Coronary artery (tissue), 2 donors: Measurements from ENCODE around the gene DHX30.
"Not testable (repeated sequence)": the region's sequence is repeated elsewhere in the genome, so short reads cannot be mapped to it uniquely, and the experiment has no call there.

Experiments
- DNase-seq: peaks from one replicate; pipeline ENCODE4 v3.0.0-alpha.2; 2017; ENCODE audit warnings: low spot score
- H3K27ac ChIP-seq, 2 donors: fragments of 200-600 bp; sonication (generic); one replicate each; pipeline ENCODE4 v1.5.1; 2016 to 2019
- H3K4me3 ChIP-seq: fragments of 200-600 bp; sonication (generic); 2 replicates; pipeline ENCODE4 v1.5.1; 2016; ENCODE audit warnings: mild to moderate bottlenecking, moderate library complexity
- CTCF ChIP-seq: fragments of 200-600 bp; sonication (generic); IDR thresholded peaks from one replicate; pipeline ENCODE4 v1.5.1; 2019; ENCODE audit warnings: antibody characterized with exemption

Gene DHX30

GRCh38 chr3:47874438-47874837, 71.5 kb downstream of the DHX30 start:
- Histone ChIP-seq H3K27ac (no peak overlapping the region), H3K4me3 (no peak overlapping the region)
- TF ChIP-seq CTCF = no peak
- DNase-seq = no peak

- no peak for TF ChIP-seq CTCF
- H3K4me3 ChIP-seq = no peak overlapping the region
- no peak overlapping the region for H3K27ac ChIP-seq
- no peak for DNase-seq
Measured at GRCh38 chr3:47874913-47875312, 72.0 kb downstream of the DHX30 start.

GRCh38 chr3:47877290-47877689, 74.4 kb downstream of the DHX30 start:
- peak overlapping the region in 1 of 2 donors; percentile 25 for H3K27ac ChIP-seq
- DNase-seq = no peak

GRCh38 chr3:47877719-47878118, 74.8 kb downstream of the DHX30 start:
- no peak for TF ChIP-seq CTCF
- Histone ChIP-seq H3K27ac (peak overlapping the region in 1 of 2 donors; percentile 25), H3K4me3 (no peak overlapping the region)
- DNase-seq = no peak

More at GRCh38 chr3:47877290-47877689, 74.4 kb downstream of the DHX30 start:
- H3K4me3 ChIP-seq = no peak overlapping the region
- no peak for TF ChIP-seq CTCF

- no peak for TF ChIP-seq CTCF
- Histone ChIP-seq H3K27ac (no peak overlapping the region), H3K4me3 (no peak overlapping the region)
- DNase-seq = no peak
Measured at GRCh38 chr3:47882338-47882737, 79.4 kb downstream of the DHX30 start.

GRCh38 chr3:47884603-47885002, 81.7 kb downstream of the DHX30 start:
- no peak for DNase-seq
- no peak for TF ChIP-seq CTCF
- Histone ChIP-seq H3K27ac (no peak overlapping the region), H3K4me3 (no peak overlapping the region)

- TF ChIP-seq CTCF = no peak
- H3K4me3 ChIP-seq = no peak overlapping the region
- H3K27ac ChIP-seq = no peak overlapping the region
- no peak for DNase-seq
Measured at GRCh38 chr3:47885168-47885567, 82.2 kb downstream of the DHX30 start.

GRCh38 chr3:47887991-47888390, 85.1 kb downstream of the DHX30 start:
- not testable (repeated sequence) for H3K4me3 ChIP-seq, H3K27ac ChIP-seq, DNase-seq
